ENCODE data around the gene ASB11. TPM values are rescaled to one million over a fixed set of nuclear protein-coding genes. Genes with fewer than 3 reads are reported as not detected.
"Not testable (repeated sequence)": the region's sequence is repeated elsewhere in the genome, so short reads cannot be mapped to it uniquely, and the experiment has no call there.

Gene ASB11
- total and polyA plus RNA-seq, 2 donors, result 0.05 TPM

GRCh38 chrX:15320297-15320696, 4.9 kb upstream of the ASB11 start:
- Histone ChIP-seq H3K4me3 (ENCODE audit: low read length in 2 of 2) (no peak overlapping the region), H3K27me3 (ENCODE audit: control insufficient read depth in 2 of 2, insufficient read depth in 1 of 2, low read length in 1 of 2) (no peaks in the 10 kb centered on the region), H3K4me1 (ENCODE audit: control insufficient read depth in 2 of 2, insufficient read depth in 2 of 2, low read length in 2 of 2) (no peaks in the 10 kb centered on the region), H3K27ac (ENCODE audit: low read depth in 1 of 2, low read length in 1 of 2) (no peak overlapping the region), H3K36me3 (ENCODE audit: control insufficient read depth in 2 of 2, insufficient read depth in 2 of 2, low read length in 1 of 2) (peaks cover 3 to 6% of the 10 kb centered on the region in 2 donors), H3K9me3 (ENCODE audit: control insufficient read depth in 2 of 2, insufficient read depth in 1 of 2, low read length in 1 of 2) (no peaks in the 10 kb centered on the region)
- no peak for DNase-seq (ENCODE audit: low read depth in 6 of 9, low spot score in 9 of 9)
- WGBS, result 94% methylated on average over 4 of the region's 4 CpGs

GRCh38 chrX:15319075-15319474, 3.6 kb upstream of the ASB11 start:
- no peaks in the 10 kb centered on the region for H3K27me3 ChIP-seq (ENCODE audit: control insufficient read depth in 2 of 2, insufficient read depth in 1 of 2, low read length in 1 of 2)
- DNase-seq (ENCODE audit: low read depth in 6 of 9, low spot score in 9 of 9), result no peak
- H3K27ac ChIP-seq (ENCODE audit: low read depth in 1 of 2, low read length in 1 of 2), result no peak overlapping the region
- no peaks in the 10 kb centered on the region for H3K9me3 ChIP-seq (ENCODE audit: control insufficient read depth in 2 of 2, insufficient read depth in 1 of 2, low read length in 1 of 2)
- H3K4me1 ChIP-seq (ENCODE audit: control insufficient read depth in 2 of 2, insufficient read depth in 2 of 2, low read length in 2 of 2), result no peaks in the 10 kb centered on the region
- H3K4me3 ChIP-seq (ENCODE audit: low read length in 2 of 2), result no peak overlapping the region
- peaks cover 3% of the 10 kb centered on the region in 2 donors for H3K36me3 ChIP-seq (ENCODE audit: control insufficient read depth in 2 of 2, insufficient read depth in 2 of 2, low read length in 1 of 2)
- WGBS, result over 99% methylated on average over 4 of the region's 4 CpGs

GRCh38 chrX:15314472-15314871, 968 bp downstream of the ASB11 start:
- Histone ChIP-seq H3K4me1 (ENCODE audit: control insufficient read depth in 2 of 2, insufficient read depth in 2 of 2, low read length in 2 of 2) (no peaks in the 10 kb centered on the region), H3K27me3 (ENCODE audit: control insufficient read depth in 2 of 2, insufficient read depth in 1 of 2, low read length in 1 of 2) (no peaks in the 10 kb centered on the region), H3K9me3 (ENCODE audit: control insufficient read depth in 2 of 2, insufficient read depth in 1 of 2, low read length in 1 of 2) (no peaks in the 10 kb centered on the region), H3K36me3 (ENCODE audit: control insufficient read depth in 2 of 2, insufficient read depth in 2 of 2, low read length in 1 of 2) (no peaks in the 10 kb centered on the region), H3K4me3 (ENCODE audit: low read length in 2 of 2) (no peak overlapping the region), H3K27ac (ENCODE audit: low read depth in 1 of 2, low read length in 1 of 2) (no peak overlapping the region)
- WGBS, result 81% methylated on average over 2 of the region's 2 CpGs
- no peak for DNase-seq (ENCODE audit: low read depth in 6 of 9, low spot score in 9 of 9)

DNA sequence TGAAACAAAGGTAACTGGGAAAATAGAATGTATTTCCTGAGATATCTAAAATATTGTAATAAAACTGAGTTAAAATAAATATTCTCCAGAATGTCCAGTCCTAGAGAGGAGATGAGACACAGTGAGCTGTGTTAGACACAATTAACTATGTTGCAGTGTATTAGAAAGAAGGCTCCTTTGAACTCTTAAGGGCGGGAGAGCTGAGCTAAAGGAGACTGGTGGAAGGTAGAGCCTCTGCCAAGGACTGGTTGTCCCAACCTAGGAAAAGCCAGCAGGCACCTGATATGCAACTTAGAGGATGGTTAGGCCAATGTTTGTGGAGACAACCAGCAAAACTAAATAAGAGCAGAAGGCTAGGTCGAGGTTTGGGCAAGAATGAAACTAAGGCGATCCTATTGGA, 4.3 kb downstream of the ASB11 start:
- no peak for DNase-seq (ENCODE audit: low read depth in 6 of 9, low spot score in 9 of 9)
- WGBS, result 100% methylated on average over 3 of the region's 3 CpGs
- Histone ChIP-seq H3K36me3 (ENCODE audit: control insufficient read depth in 2 of 2, insufficient read depth in 2 of 2, low read length in 1 of 2) (no peaks in the 10 kb centered on the region), H3K9me3 (ENCODE audit: control insufficient read depth in 2 of 2, insufficient read depth in 1 of 2, low read length in 1 of 2) (no peaks in the 10 kb centered on the region), H3K27ac (ENCODE audit: low read depth in 1 of 2, low read length in 1 of 2) (no peak overlapping the region), H3K4me1 (ENCODE audit: control insufficient read depth in 2 of 2, insufficient read depth in 2 of 2, low read length in 2 of 2) (no peaks in the 10 kb centered on the region), H3K4me3 (ENCODE audit: low read length in 2 of 2) (no peak overlapping the region), H3K27me3 (ENCODE audit: control insufficient read depth in 2 of 2, insufficient read depth in 1 of 2, low read length in 1 of 2) (no peaks in the 10 kb centered on the region)

DNA sequence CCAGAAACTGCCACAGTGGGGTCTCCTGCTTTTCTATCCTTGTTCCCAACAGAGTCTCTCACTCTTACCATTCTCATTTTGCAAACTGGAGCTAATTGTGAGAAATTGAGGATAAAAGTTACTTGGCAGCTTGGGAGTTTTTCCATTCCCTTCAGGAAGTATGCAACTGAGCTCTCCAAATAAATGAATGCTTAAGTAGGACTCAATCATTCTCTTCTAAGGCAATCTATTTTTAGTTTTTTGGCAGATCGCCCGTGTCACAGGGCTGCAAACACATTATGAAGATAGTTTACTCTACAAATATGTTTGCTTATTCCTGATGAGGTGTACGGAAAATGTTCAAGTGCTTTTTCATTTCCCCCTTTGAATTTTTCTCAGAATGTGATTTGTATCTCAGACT, 5.3 kb downstream of the ASB11 start:
- 65% methylated on average over 3 of the region's 3 CpGs for WGBS
- H3K27ac ChIP-seq (ENCODE audit: low read depth in 1 of 2, low read length in 1 of 2), result no peak overlapping the region
- H3K4me1 ChIP-seq (ENCODE audit: control insufficient read depth in 2 of 2, insufficient read depth in 2 of 2, low read length in 2 of 2), result no peaks in the 10 kb centered on the region

DNA sequence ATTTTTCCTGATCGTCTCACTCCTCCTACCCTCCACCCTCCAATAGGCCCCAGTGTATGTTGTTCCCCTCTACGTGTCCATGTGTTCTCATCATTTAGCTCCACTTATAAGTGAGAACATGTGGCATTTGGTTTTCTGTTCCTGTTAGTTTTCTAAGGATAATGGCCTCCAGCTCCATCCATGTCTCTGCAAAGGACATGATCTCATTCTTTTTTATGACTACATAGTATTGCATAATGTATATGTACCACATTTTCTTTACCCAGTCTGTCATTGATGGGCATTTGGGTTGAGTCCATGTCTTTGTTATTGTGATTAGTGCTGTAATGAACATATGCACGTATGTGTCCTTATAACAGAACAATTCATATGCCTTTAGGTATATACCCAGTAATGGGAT, 9.5 kb downstream of the ASB11 start:
- not testable (repeated sequence) for H3K4me1 ChIP-seq (ENCODE audit: control insufficient read depth in 2 of 2, insufficient read depth in 2 of 2, low read length in 2 of 2); H3K27ac ChIP-seq (ENCODE audit: low read depth in 1 of 2, low read length in 1 of 2)
- WGBS, result 98% methylated on average over 3 of the region's 3 CpGs

More for the DNA sequence above, 5.3 kb downstream of the ASB11 start:
- H3K27me3 ChIP-seq (ENCODE audit: control insufficient read depth in 2 of 2, insufficient read depth in 1 of 2, low read length in 1 of 2), result no peaks in the 10 kb centered on the region
- no peak for DNase-seq (ENCODE audit: low read depth in 6 of 9, low spot score in 9 of 9)
- H3K4me3 ChIP-seq (ENCODE audit: low read length in 2 of 2), result no peak overlapping the region
- no peaks in the 10 kb centered on the region for H3K36me3 ChIP-seq (ENCODE audit: control insufficient read depth in 2 of 2, insufficient read depth in 2 of 2, low read length in 1 of 2)
- H3K9me3 ChIP-seq (ENCODE audit: control insufficient read depth in 2 of 2, insufficient read depth in 1 of 2, low read length in 1 of 2), result no peaks in the 10 kb centered on the region

GRCh38 chrX:15301924-15302323, 13.5 kb downstream of the ASB11 start:
- Histone ChIP-seq H3K27me3 (ENCODE audit: control insufficient read depth in 2 of 2, insufficient read depth in 1 of 2, low read length in 1 of 2) (no peaks in the 10 kb centered on the region), H3K9me3 (ENCODE audit: control insufficient read depth in 2 of 2, insufficient read depth in 1 of 2, low read length in 1 of 2) (no peaks in the 10 kb centered on the region), H3K36me3 (ENCODE audit: control insufficient read depth in 2 of 2, insufficient read depth in 2 of 2, low read length in 1 of 2) (no peaks in the 10 kb centered on the region), H3K4me3 (ENCODE audit: low read length in 2 of 2) (no peak overlapping the region), H3K4me1 (ENCODE audit: control insufficient read depth in 2 of 2, insufficient read depth in 2 of 2, low read length in 2 of 2) (no peaks in the 10 kb centered on the region), H3K27ac (ENCODE audit: low read depth in 1 of 2, low read length in 1 of 2) (no peak overlapping the region)
- 13% methylated on average over 4 of the region's 4 CpGs for WGBS
- DNase-seq (ENCODE audit: low read depth in 6 of 9, low spot score in 9 of 9), result peak in 1 of 9 donors; percentile 19

More for the DNA sequence above, 9.5 kb downstream of the ASB11 start:
- not testable (repeated sequence) for H3K9me3 ChIP-seq (ENCODE audit: control insufficient read depth in 2 of 2, insufficient read depth in 1 of 2, low read length in 1 of 2); H3K36me3 ChIP-seq (ENCODE audit: control insufficient read depth in 2 of 2, insufficient read depth in 2 of 2, low read length in 1 of 2); H3K4me3 ChIP-seq (ENCODE audit: low read length in 2 of 2); DNase-seq (ENCODE audit: low read depth in 6 of 9, low spot score in 9 of 9); H3K27me3 ChIP-seq (ENCODE audit: control insufficient read depth in 2 of 2, insufficient read depth in 1 of 2, low read length in 1 of 2)

GRCh38 chrX:15299941-15300851, 15.2 kb downstream of the ASB11 start:
- H3K4me3 ChIP-seq (ENCODE audit: low read length in 2 of 2), result no peak overlapping the region
- H3K4me1 ChIP-seq (ENCODE audit: control insufficient read depth in 2 of 2, insufficient read depth in 2 of 2, low read length in 2 of 2), result no peaks in the 10 kb centered on the region
- no peaks in the 10 kb centered on the region for H3K36me3 ChIP-seq (ENCODE audit: control insufficient read depth in 2 of 2, insufficient read depth in 2 of 2, low read length in 1 of 2)
- no peaks in the 10 kb centered on the region for H3K9me3 ChIP-seq (ENCODE audit: control insufficient read depth in 2 of 2, insufficient read depth in 1 of 2, low read length in 1 of 2)
- H3K27me3 ChIP-seq (ENCODE audit: control insufficient read depth in 2 of 2, insufficient read depth in 1 of 2, low read length in 1 of 2), result no peaks in the 10 kb centered on the region
- DNase-seq (ENCODE audit: low read depth in 6 of 9, low spot score in 9 of 9), result peak in 4 of 9 donors; percentile 1 to 22 (median 5)
- 75% methylated on average over 4 of the region's 4 CpGs for WGBS
- H3K27ac ChIP-seq (ENCODE audit: low read depth in 1 of 2, low read length in 1 of 2), result no peak overlapping the region

GRCh38 chrX:15298780-15299179, 16.7 kb downstream of the ASB11 start:
- 95% methylated on average over 3 of the region's 3 CpGs for WGBS

More at GRCh38 chrX:15298780-15299179, 16.7 kb downstream of the ASB11 start:
- no peak overlapping the region for H3K27ac ChIP-seq (ENCODE audit: low read depth in 1 of 2, low read length in 1 of 2)
- no peak for DNase-seq (ENCODE audit: low read depth in 6 of 9, low spot score in 9 of 9)
- H3K4me3 ChIP-seq (ENCODE audit: low read length in 2 of 2), result no peak overlapping the region
- no peaks in the 10 kb centered on the region for H3K9me3 ChIP-seq (ENCODE audit: control insufficient read depth in 2 of 2, insufficient read depth in 1 of 2, low read length in 1 of 2)
- H3K27me3 ChIP-seq (ENCODE audit: control insufficient read depth in 2 of 2, insufficient read depth in 1 of 2, low read length in 1 of 2), result no peaks in the 10 kb centered on the region
- H3K4me1 ChIP-seq (ENCODE audit: control insufficient read depth in 2 of 2, insufficient read depth in 2 of 2, low read length in 2 of 2), result no peaks in the 10 kb centered on the region
- H3K36me3 ChIP-seq (ENCODE audit: control insufficient read depth in 2 of 2, insufficient read depth in 2 of 2, low read length in 1 of 2), result no peaks in the 10 kb centered on the region
